H1 (cell line): ENCODE measurements around the gene SLC9A7. TPM values are rescaled to one million over a fixed set of nuclear protein-coding genes. Genes with fewer than 3 reads are reported as not detected.

Source experiments
- CTCF ChIA-PET: fragments of 300-600 bp; sonication (Branson Sonifier 250); formaldehyde crosslinking; loops from one replicate; lab custom pipeline; 2021; ENCODE audit not compliant: partially characterized antibody; lab: Charles Lee
- POLR2A ChIA-PET: fragments of 300-600 bp; sonication (Branson Sonifier 250); formaldehyde crosslinking; loops from one replicate; lab custom pipeline; 2021; ENCODE audit warnings: inconsistent platforms; ENCODE audit not compliant: partially characterized antibody; lab: Charles Lee
- DNase-seq, 2 experiments: peaks; one replicate each; pipeline versions ENCODE4 v3.0.0 to v3.0.0-alpha.2; 2010 to 2022; ENCODE audit warnings: low spot score in 2 of 2, low read depth in 1 of 2, mixed read lengths in 1 of 2
- FAIRE-seq: peaks from 2 replicates; lab custom pipeline; 2011; peaks lifted over from hg19 to GRCh38; lab: Jason Lieb, UNC
- H2AFZ ChIP-seq: 2 replicates; pipeline ENCODE4 v1.8.1; 2012; ENCODE audit warnings: low read length, inconsistent platforms
- H2AK5ac ChIP-seq: 2 replicates; pipeline ENCODE4 v1.6.1; 2013; ENCODE audit warnings: low read depth, low read length
- H2BK120ac ChIP-seq: replicated peaks from 2 replicates; pipeline ENCODE3; 2013; ENCODE audit warnings: low read depth, low read length, inconsistent platforms
- H2BK12ac ChIP-seq: 2 replicates; pipeline ENCODE4 v1.6.1; 2013; ENCODE audit warnings: low read depth, low read length
- H2BK15ac ChIP-seq: 2 replicates; pipeline ENCODE4 v1.6.1; 2013; ENCODE audit warnings: low read length
- H2BK20ac ChIP-seq: 2 replicates; pipeline ENCODE4 v1.6.1; 2013; ENCODE audit warnings: low read length
- H2BK5ac ChIP-seq: 2 replicates; pipeline ENCODE4 v1.6.1; 2013; ENCODE audit warnings: low read depth, low read length
- H3K14ac ChIP-seq: 2 replicates; pipeline ENCODE4 v1.6.1; 2013; ENCODE audit warnings: inconsistent platforms; ENCODE audit not compliant: insufficient read length
- H3K18ac ChIP-seq: 2 replicates; pipeline ENCODE4 v1.6.1; 2013; ENCODE audit warnings: low read length; ENCODE audit errors: extremely low read depth
- H3K23ac ChIP-seq: 2 replicates; pipeline ENCODE4 v1.6.1; 2013; ENCODE audit warnings: inconsistent platforms; ENCODE audit not compliant: insufficient read length
- H3K23me2 ChIP-seq: 2 replicates; pipeline ENCODE4 v1.6.1; 2013; ENCODE audit warnings: low read depth, low read length
- H3K27ac ChIP-seq: 2 replicates; pipeline ENCODE4 v1.6.1; 2011; ENCODE audit warnings: low read depth, low read length, inconsistent platforms
- H3K27me3 ChIP-seq, 4 experiments: replicated peaks in 1 of 4; 1 replicate in 1 of 4; 2 replicates in 3 of 4; pipeline versions ENCODE4 v1.6.1 to v1.8.1; 2011 to 2013; ENCODE audit warnings: low read length in 3 of 4, mild to moderate bottlenecking in 3 of 4, inconsistent platforms in 2 of 4, mixed read lengths in 2 of 4, moderate library complexity in 1 of 4; ENCODE audit not compliant: control insufficient read depth in 3 of 4, insufficient read depth in 3 of 4; ENCODE audit errors: extremely low read depth in 1 of 4
- H3K36me3 ChIP-seq, 4 experiments: 2 replicates each; pipeline versions ENCODE4 v1.6.1 to v1.8.1; 2011 to 2013; ENCODE audit warnings: mild to moderate bottlenecking in 4 of 4, low read length in 3 of 4, moderate library complexity in 2 of 4, control low read depth in 1 of 4, inconsistent platforms in 1 of 4; ENCODE audit not compliant: insufficient read depth in 4 of 4, control insufficient read depth in 2 of 4
- H3K4ac ChIP-seq: replicated peaks from 2 replicates; pipeline ENCODE3; 2013; ENCODE audit warnings: low read length, low read depth, mixed read lengths, inconsistent platforms; ENCODE audit not compliant: insufficient read length
- H3K4me1 ChIP-seq, 4 experiments: replicated peaks in 1 of 4; 1 replicate in 1 of 4; 2 replicates in 3 of 4; pipeline versions ENCODE4 v1.6.1 to v1.8.1; 2011 to 2013; ENCODE audit warnings: low read length in 3 of 4, inconsistent platforms in 2 of 4, mixed read lengths in 1 of 4; ENCODE audit not compliant: insufficient read depth in 4 of 4, control insufficient read depth in 3 of 4
- H3K4me2 ChIP-seq, 2 experiments: 2 replicates each; pipeline versions ENCODE4 v1.6.1 to v1.8.1; 2011 to 2013; ENCODE audit warnings: low read depth in 2 of 2, low read length in 2 of 2, control low read depth in 1 of 2, inconsistent platforms in 1 of 2, mild to moderate bottlenecking in 1 of 2; ENCODE audit not compliant: insufficient read depth in 1 of 2
- H3K4me3 ChIP-seq, 4 experiments: fragments of 200-600, 300-600 bp in 1 of 4; sonication (generic), shearing (Covaris generic), sonication (Bioruptor Twin) in 1 of 4; 2 replicates each; pipeline versions ENCODE4 v1.5.1 to v1.8.1; 2011 to 2016; ENCODE audit warnings: low read length in 4 of 4, low read depth in 3 of 4, control low read depth in 2 of 4, inconsistent platforms in 2 of 4, mild to moderate bottlenecking in 2 of 4, mixed read lengths in 1 of 4, moderate library complexity in 1 of 4; ENCODE audit not compliant: insufficient read depth in 2 of 4; ENCODE audit errors: extremely low read depth in 1 of 4
- H3K56ac ChIP-seq: replicated peaks from 2 replicates; pipeline ENCODE3; 2013; ENCODE audit warnings: low read depth, mild to moderate bottlenecking, mixed read lengths, low read length, inconsistent platforms; ENCODE audit not compliant: insufficient read length
- H3K79me1 ChIP-seq: 2 replicates; pipeline ENCODE4 v1.6.1; 2013; ENCODE audit warnings: low read depth, low read length, control low read depth
- H3K79me2 ChIP-seq, 2 experiments: 2 replicates each; pipeline versions ENCODE4 v1.6.1 to v1.8.1; 2012 to 2013; ENCODE audit warnings: low read length in 2 of 2, mild to moderate bottlenecking in 2 of 2, inconsistent platforms in 1 of 2; ENCODE audit not compliant: insufficient read depth in 2 of 2, control insufficient read depth in 1 of 2
- H3K9ac ChIP-seq, 4 experiments: replicated peaks in 1 of 4; 1 replicate in 1 of 4; 2 replicates in 3 of 4; pipeline versions ENCODE4 v1.6.1 to v1.8.1; 2011 to 2013; ENCODE audit warnings: low read depth in 3 of 4, low read length in 3 of 4, control low read depth in 2 of 4, mild to moderate bottlenecking in 2 of 4, moderate library complexity in 2 of 4, inconsistent platforms in 1 of 4; ENCODE audit errors: extremely low read depth in 1 of 4
- H3K9me3 ChIP-seq, 2 experiments: 2 replicates each; pipeline versions ENCODE4 v1.6.1 to v1.8.1; 2012 to 2013; ENCODE audit warnings: mild to moderate bottlenecking in 2 of 2, moderate library complexity in 2 of 2, control low read depth in 1 of 2, inconsistent platforms in 1 of 2, low read depth in 1 of 2, low read length in 1 of 2, mixed read lengths in 1 of 2; ENCODE audit not compliant: insufficient read depth in 2 of 2
- H4K20me1 ChIP-seq, 2 experiments: replicated peaks in 1 of 2; 2 replicates each; pipeline versions ENCODE3 to v1.8.1; 2011 to 2013; ENCODE audit warnings: inconsistent platforms in 2 of 2, low read length in 2 of 2, mild to moderate bottlenecking in 1 of 2; ENCODE audit not compliant: insufficient read depth in 2 of 2, control insufficient read depth in 1 of 2
- H4K5ac ChIP-seq: 2 replicates; pipeline ENCODE4 v1.6.1; 2013; ENCODE audit warnings: low read length, low read depth, mixed read lengths, inconsistent platforms; ENCODE audit not compliant: insufficient read length
- H4K8ac ChIP-seq: 2 replicates; pipeline ENCODE4 v1.8.0; 2013; ENCODE audit warnings: mild to moderate bottlenecking, moderate library complexity, low read length, inconsistent platforms; ENCODE audit not compliant: insufficient read depth; ENCODE audit errors: extremely low read depth
- H4K91ac ChIP-seq: replicated peaks from 2 replicates; pipeline ENCODE3; 2013; ENCODE audit warnings: low read length, mixed read lengths, inconsistent platforms; ENCODE audit not compliant: insufficient read length
- BRCA1 ChIP-seq: IDR thresholded peaks from 2 replicates; pipeline ENCODE4 v1.6.1; 2012; ENCODE audit warnings: low read depth, low read length, improper control_type of control experiment
- CBX5 ChIP-seq: fragments of 300-800, 300-1000 bp; sonication (generic); IDR thresholded peaks from 2 replicates; pipeline ENCODE4 v1.7.1; 2016; ENCODE audit warnings: antibody characterized with exemption, low read length, low read depth
- CHD1 ChIP-seq: IDR thresholded peaks from 2 replicates; pipeline ENCODE4 v1.6.1; 2012; ENCODE audit warnings: low read depth, low read length, improper control_type of control experiment
- EP300 ChIP-seq, 2 experiments: IDR thresholded peaks; 1 replicate in 1 of 2; 2 replicates in 1 of 2; pipeline ENCODE4 v1.6.1; 2011 to 2012; ENCODE audit warnings: low read depth in 2 of 2, low read length in 2 of 2, mild to moderate bottlenecking in 2 of 2, borderline replicate concordance in 1 of 2, inconsistent platforms in 1 of 2, moderate library complexity in 1 of 2
- JUND ChIP-seq: IDR thresholded peaks from 2 replicates; pipeline ENCODE4 v1.6.1; 2011; ENCODE audit warnings: mild to moderate bottlenecking, improper control_type of control experiment, low read length
- KDM4A ChIP-seq: IDR thresholded peaks from one replicate; pipeline ENCODE4 v1.7.1; 2012; ENCODE audit warnings: low read depth, mild to moderate bottlenecking, moderate library complexity, low read length, inconsistent platforms; ENCODE audit not compliant: severe bottlenecking
- MAFK ChIP-seq: IDR thresholded peaks from 2 replicates; pipeline ENCODE4 v1.6.1; 2012; ENCODE audit warnings: low read depth, mild to moderate bottlenecking, improper control_type of control experiment, low read length
- NANOG ChIP-seq: IDR thresholded peaks from 2 replicates; pipeline ENCODE4 v1.6.1; 2011; ENCODE audit warnings: low read length, low read depth, mild to moderate bottlenecking, inconsistent platforms; ENCODE audit not compliant: insufficient read depth, poor library complexity, severe bottlenecking
- NRF1 ChIP-seq: IDR thresholded peaks from 2 replicates; pipeline ENCODE4 v1.6.1; 2011; ENCODE audit warnings: mild to moderate bottlenecking, low read depth, low read length, improper control_type of control experiment
- RBBP5 ChIP-seq: IDR thresholded peaks from 2 replicates; pipeline ENCODE4 v1.7.1; 2012; ENCODE audit warnings: low read depth, mild to moderate bottlenecking, inconsistent platforms, low read length, moderate library complexity, borderline replicate concordance
- RXRA ChIP-seq: IDR thresholded peaks from 2 replicates; pipeline ENCODE4 v1.6.1; 2011; ENCODE audit warnings: low read depth, mild to moderate bottlenecking, low read length, moderate library complexity; ENCODE audit not compliant: insufficient read depth
- TCF12 ChIP-seq: IDR thresholded peaks from 2 replicates; pipeline ENCODE4 v1.6.1; 2011; ENCODE audit warnings: low read depth, mild to moderate bottlenecking, low read length
- USF2 ChIP-seq: IDR thresholded peaks from 2 replicates; pipeline ENCODE4 v1.6.1; 2011; ENCODE audit warnings: low read length, improper control_type of control experiment
- YY1 ChIP-seq: IDR thresholded peaks from 2 replicates; pipeline ENCODE4 v1.6.1; 2011; ENCODE audit warnings: low read depth, mild to moderate bottlenecking, low read length
- WGBS, 2 experiments: shearing (Covaris generic) in 1 of 2; methylation state at CpG; one replicate each; pipeline versions ENCODE4 v1.1.6 to v1.1.7; 2013 to 2015; ENCODE audit warnings: low lambda C conversion rate in 2 of 2, mixed read lengths in 2 of 2, inconsistent platforms in 1 of 2, low coverage in 1 of 2, missing lambda C conversion rate in 1 of 2; ENCODE audit not compliant: insufficient replicate concordance in 2 of 2, insufficient coverage in 1 of 2, insufficient read length in 1 of 2; ENCODE audit errors: extremely low coverage in 1 of 2, missing lambda C conversion rate in 1 of 2; 5-methylcytosine and 5-hydroxymethylcytosine counted together
- polyA plus RNA-seq, 7 experiments: library from polyadenylated mRNA; depleted of rRNA in 3 of 7; stranded (reverse) in 5 of 7; unstranded in 2 of 7; fragments of >200 nt in 5 of 7; fragments of 200-250 nt in 2 of 7; gene quantifications; 1 replicate in 5 of 7; 2 replicates in 1 of 7; 4 replicates in 1 of 7; pipeline versions ENCODE4 v1.2.1 to v1.2.3, GENCODE V29; 2011 to 2013; ENCODE audit warnings: missing spikeins in 2 of 7, mixed read lengths in 2 of 7
- total RNA-seq: library from RNA; stranded (reverse); fragmentation: NEBNext Ultra II Directional; extraction: Animal tissue kit (Norgen Biotek cat#: 25700); gene quantifications from 2 replicates; pipeline ENCODE4 v1.2.1, GENCODE V29; 2021

The SLC9A7 gene
- total and polyA plus RNA-seq, 2 of the 8 experiments (the other 6 are each of a cell fraction or from before 2014, with no cell fraction given), result 6.7 to 17.2 TPM

GRCh38 chrX:46678232-46678631 is 80.7 kb downstream of the SLC9A7 start:
- no peak overlapping the region for H3K9ac ChIP-seq
- H4K20me1 ChIP-seq, result no peaks in the 10 kb centered on the region
- DNase-seq (no peak), FAIRE-seq (no peak)
- H3K23ac ChIP-seq, result no peak overlapping the region
- H2BK5ac ChIP-seq, result no peak overlapping the region
- no peaks in the 10 kb centered on the region for H3K79me2 ChIP-seq
- ChIA-PET CTCF (interaction anchor here (0.6 to 1.3 kb wide), 2 partner anchors 9 to 16 kb away, joined by 3 to 5 read pairs; no protein-coding TSS in a partner anchor), POLR2A (no interaction called here)
- H2AFZ ChIP-seq, result no peak overlapping the region
- H4K5ac ChIP-seq, result no peak overlapping the region
- H2AK5ac ChIP-seq, result no peak overlapping the region
- no peaks in the 10 kb centered on the region for H3K79me1 ChIP-seq
- H3K23me2 ChIP-seq, result no peaks in the 10 kb centered on the region; the same call in 1 of the 2 replicates
- H3K18ac ChIP-seq, result no peak overlapping the region
- no peaks in the 10 kb centered on the region for H3K4me1 ChIP-seq
- H3K14ac ChIP-seq, result no peak overlapping the region
- H4K8ac ChIP-seq, result no peak overlapping the region
- H2BK120ac ChIP-seq, result no peak overlapping the region
- H3K4me2 ChIP-seq, result no peak overlapping the region
- H3K4ac ChIP-seq, result no peak overlapping the region
- no peaks in the 10 kb centered on the region for H3K27me3 ChIP-seq
- no peak overlapping the region for H3K27ac ChIP-seq
- no peak overlapping the region for H4K91ac ChIP-seq
- no peak overlapping the region for H2BK20ac ChIP-seq
- peaks cover 0 to 3% (median 0%) of the 10 kb centered on the region in 4 experiments; a peak in 3 of 8 replicates for H3K36me3 ChIP-seq
- WGBS, 2 experiments, result 100% methylated on average over 2 of the region's 2 CpGs; no CpG with 5 or more reads in 1 of the 2 experiments
- no peak overlapping the region for H3K4me3 ChIP-seq
- H3K56ac ChIP-seq, result no peak overlapping the region
- no peak overlapping the region for H2BK12ac ChIP-seq
- no peak overlapping the region for H2BK15ac ChIP-seq
- no peaks in the 10 kb centered on the region for H3K9me3 ChIP-seq
- TF ChIP-seq RXRA (no peak), NANOG (no peak), MAFK (no peak), RBBP5 (no peak), JUND (no peak), KDM4A (no peak), TCF12 (no peak), NRF1 (no peak), BRCA1 (no peak), CHD1 (no peak), USF2 (no peak), YY1 (no peak), EP300 (IDR thresholded peaks at IDR 0.05; ENCODE audit: borderline replicate concordance in 1 of 2, low read depth in 2 of 2, low read length in 2 of 2) (no peak), CBX5 (no peak)
